A549 treated with dexamethasone at 1 μM for 4 hours (cell line): Measurements from ENCODE around the gene TRAF3IP1. TPM values are rescaled to one million over a fixed set of nuclear protein-coding genes. Genes with fewer than 3 reads are reported as not detected.

Source experiments
- total RNA-seq: library from RNA; stranded (reverse); fragments of 200-300 nt; extraction: Qiagen RNA extraction; gene quantifications from 5 replicates; pipeline ENCODE4 v1.2.3, GENCODE V29; 2022

Gene TRAF3IP1, protein sequence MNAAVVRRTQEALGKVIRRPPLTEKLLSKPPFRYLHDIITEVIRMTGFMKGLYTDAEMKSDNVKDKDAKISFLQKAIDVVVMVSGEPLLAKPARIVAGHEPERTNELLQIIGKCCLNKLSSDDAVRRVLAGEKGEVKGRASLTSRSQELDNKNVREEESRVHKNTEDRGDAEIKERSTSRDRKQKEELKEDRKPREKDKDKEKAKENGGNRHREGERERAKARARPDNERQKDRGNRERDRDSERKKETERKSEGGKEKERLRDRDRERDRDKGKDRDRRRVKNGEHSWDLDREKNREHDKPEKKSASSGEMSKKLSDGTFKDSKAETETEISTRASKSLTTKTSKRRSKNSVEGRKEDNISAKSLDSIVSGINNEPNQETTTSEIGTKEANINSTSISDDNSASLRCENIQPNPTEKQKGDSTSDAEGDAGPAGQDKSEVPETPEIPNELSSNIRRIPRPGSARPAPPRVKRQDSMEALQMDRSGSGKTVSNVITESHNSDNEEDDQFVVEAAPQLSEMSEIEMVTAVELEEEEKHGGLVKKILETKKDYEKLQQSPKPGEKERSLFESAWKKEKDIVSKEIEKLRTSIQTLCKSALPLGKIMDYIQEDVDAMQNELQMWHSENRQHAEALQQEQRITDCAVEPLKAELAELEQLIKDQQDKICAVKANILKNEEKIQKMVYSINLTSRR
- total RNA-seq: 12.5 to 17.3 TPM (median 15.9 TPM) in 5 replicates

DNA sequence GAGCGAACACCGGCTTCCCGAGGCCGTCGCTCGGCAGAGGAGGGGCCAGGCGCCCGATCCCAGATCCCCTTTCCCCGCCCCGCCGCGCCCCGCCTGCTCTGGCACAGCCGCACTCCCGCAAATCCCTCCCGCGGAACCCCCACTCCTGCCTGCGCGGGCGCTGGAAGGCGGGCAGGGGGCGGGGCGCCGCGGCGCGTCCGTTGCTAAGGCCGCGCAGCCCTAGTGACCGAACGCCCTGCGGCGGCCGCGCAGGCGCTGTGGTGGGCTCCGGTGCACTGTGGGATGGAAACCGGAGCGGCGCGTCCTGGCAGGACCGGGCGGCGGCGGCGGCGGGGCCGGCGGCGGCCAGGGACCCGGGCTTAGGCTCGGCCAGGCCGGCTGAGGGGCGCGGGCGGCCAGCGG, at the start of gene TRAF3IP1:
TRAF3IP1 (plus strand) TSS at position 273 of the 402 bp plus-strand sequence. CDS start 145 bp downstream, outside the sequence.

DNA sequence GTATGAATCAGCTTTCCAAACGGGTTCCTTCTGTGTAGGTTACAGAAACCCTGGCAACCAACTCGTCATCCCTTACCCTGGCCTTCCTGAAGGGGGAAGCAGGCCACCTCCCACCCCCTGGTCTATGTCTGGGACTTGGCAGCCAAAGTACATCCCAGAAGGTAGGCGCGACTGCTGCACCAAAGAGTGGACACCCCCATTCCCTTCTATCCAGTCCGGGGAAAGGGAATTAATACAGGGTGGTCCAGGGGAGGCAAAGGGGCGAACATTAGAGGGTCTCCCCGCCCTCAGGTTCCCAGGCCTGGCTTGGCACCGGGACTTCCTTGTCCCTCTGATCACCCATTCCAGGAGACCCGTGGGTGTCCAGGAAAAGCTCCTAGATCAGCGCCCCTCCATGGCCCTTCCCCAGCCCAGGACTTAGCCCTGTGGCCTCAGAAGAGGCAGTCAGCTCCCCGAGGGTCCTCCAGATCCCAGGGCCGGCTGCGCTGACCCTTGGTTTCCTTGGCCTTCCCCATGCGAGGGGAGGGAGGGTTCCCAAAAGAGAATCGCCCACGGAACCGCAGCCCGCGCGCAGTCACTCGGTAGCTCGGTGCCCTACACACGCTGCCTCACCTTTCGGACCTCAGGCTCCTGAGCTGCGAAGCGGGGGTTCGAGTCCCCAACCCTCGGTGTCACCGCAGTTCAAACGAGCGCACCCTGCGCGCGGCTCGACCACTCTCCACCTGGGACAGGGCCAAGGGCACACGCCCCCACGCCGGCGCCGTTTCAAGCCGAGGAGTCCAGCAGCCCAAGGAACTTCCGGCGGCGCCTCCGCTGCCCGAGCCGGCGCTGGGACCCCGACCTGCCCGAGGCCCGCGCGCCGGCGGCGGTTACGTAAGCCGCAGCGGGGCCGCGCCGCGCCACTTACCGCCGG, 32.3 kb upstream of the TRAF3IP1 start, which contains the start of gene PER2:
PER2 (minus strand) TSS at position 874 of the 913 bp plus-strand sequence. CDS start 10,674 bp downstream, outside the sequence.

DNA sequence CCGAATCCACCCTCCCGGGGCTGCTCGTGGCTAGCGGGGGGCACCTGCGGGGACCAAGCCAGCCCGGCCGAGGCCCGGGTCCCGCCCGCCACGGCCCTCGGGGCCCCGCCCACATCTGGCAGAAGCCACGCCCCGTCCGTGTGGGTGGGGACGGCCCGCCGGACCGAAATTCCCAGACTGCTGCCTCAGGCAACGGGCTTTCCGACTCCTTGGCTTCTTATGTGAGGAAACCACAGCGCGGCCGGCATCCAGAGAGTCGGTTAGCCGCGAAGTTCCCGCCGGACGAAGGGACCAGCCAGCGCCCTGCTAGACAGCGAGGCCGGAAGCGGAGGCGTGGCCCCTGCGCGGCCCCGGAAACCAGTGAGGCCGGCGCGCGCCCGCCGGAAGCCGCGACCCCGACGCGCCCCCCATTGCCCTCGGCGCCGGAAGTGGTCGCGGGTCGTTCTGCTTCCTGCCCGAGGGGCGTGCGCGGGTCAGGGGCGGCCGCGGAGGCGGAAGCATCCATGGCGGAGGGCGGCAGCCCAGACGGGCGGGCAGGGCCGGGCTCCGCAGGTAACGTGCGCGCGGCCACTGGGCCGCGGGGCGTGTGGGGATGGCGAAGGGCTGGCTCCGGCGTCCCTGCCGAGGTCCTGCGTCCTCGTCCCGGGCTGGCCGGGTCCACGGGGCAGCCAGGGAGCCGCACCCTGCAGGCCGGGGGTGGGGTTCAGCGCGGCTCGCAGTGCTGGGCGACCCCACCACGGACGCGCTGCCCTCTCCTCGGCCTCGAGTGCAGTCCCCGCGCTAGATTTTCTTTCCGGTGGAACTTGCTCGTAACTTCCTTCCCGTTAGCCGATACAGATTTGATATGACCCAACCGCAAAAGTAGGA, 106.5 kb downstream of the TRAF3IP1 start, which contains the start of gene ASB1:
ASB1 (plus strand) TSS at position 360 of the 867 bp plus-strand sequence; CDS start at position 504, 144 bp downstream.

Other genes starting within 250 kb of the TRAF3IP1 start
- 0.13 to 0.22 TPM (median 0.16 TPM) in 4 of 5 replicates, not detected in the other for gene ESPNL, start 220.2 kb upstream of the TRAF3IP1 start, total RNA-seq
- gene KLHL30, start 181.8 kb upstream of the TRAF3IP1 start, total RNA-seq: 0.15 to 0.27 TPM (median 0.21 TPM) in 5 replicates
- 4.8 to 7.9 TPM (median 7.4 TPM) in 5 replicates for gene ERFE, start 161.5 kb upstream of the TRAF3IP1 start, total RNA-seq
- gene ILKAP, start 116.8 kb upstream of the TRAF3IP1 start, total RNA-seq: 36.8 to 40.6 TPM (median 38.0 TPM) in 5 replicates
- gene HES6, start 80.5 kb upstream of the TRAF3IP1 start, total RNA-seq: 7.0 to 12.0 TPM (median 11.0 TPM) in 5 replicates
- gene PER2, start 31.9 kb upstream of the TRAF3IP1 start, total RNA-seq: 4.6 to 9.8 TPM (median 8.0 TPM) in 5 replicates
- gene ASB1, start 106.4 kb downstream of the TRAF3IP1 start, total RNA-seq: 36.3 to 59.5 TPM (median 57.5 TPM) in 5 replicates